ENCODE measurements around the gene TOMM40L.
"Not testable (repeated sequence)": the region's sequence is repeated elsewhere in the genome, so short reads cannot be mapped to it uniquely, and the experiment has no call there.

TOMM40L gene

GRCh38 chr1:161242313-161242712 is 16.5 kb downstream of the TOMM40L start:
- Histone ChIP-seq H3K4me1 (ENCODE audit: control insufficient read depth in 1 of 2, insufficient read depth in 2 of 2, low read length in 2 of 2) (no peaks in the 10 kb centered on the region), H3K4me3 (ENCODE audit: low read depth in 1 of 2, low read length in 2 of 2) (no peak overlapping the region), H3K9me3 (ENCODE audit: control insufficient read depth in 1 of 2, low read length in 2 of 2) (no peaks in the 10 kb centered on the region), H3K27me3 (ENCODE audit: low read depth, low read length) (no peaks in the 10 kb centered on the region), H3K36me3 (ENCODE audit: control insufficient read depth in 1 of 2, insufficient read depth in 2 of 2, low read length in 2 of 2) (no peaks in the 10 kb centered on the region), H3K27ac (ENCODE audit: low read length) (no peak overlapping the region)

- H3K36me3 ChIP-seq (ENCODE audit: control insufficient read depth in 1 of 2, insufficient read depth in 2 of 2, low read length in 2 of 2) = no peaks in the 10 kb centered on the region
- H3K27me3 ChIP-seq (ENCODE audit: low read depth, low read length) = no peaks in the 10 kb centered on the region
- no peaks in the 10 kb centered on the region for H3K4me1 ChIP-seq (ENCODE audit: control insufficient read depth in 1 of 2, insufficient read depth in 2 of 2, low read length in 2 of 2)
- H3K4me3 ChIP-seq (ENCODE audit: low read depth in 1 of 2, low read length in 2 of 2) = no peak overlapping the region
- peaks cover 0 to under 1% of the 10 kb centered on the region in 2 donors for H3K9me3 ChIP-seq (ENCODE audit: control insufficient read depth in 1 of 2, low read length in 2 of 2)
- H3K27ac ChIP-seq (ENCODE audit: low read length) = no peak overlapping the region
These were observed 19.0 kb downstream of the TOMM40L start for GRCh38 chr1:161244888-161245287.

GRCh38 chr1:161250100-161250499 is 24.2 kb downstream of the TOMM40L start:
- H3K36me3 ChIP-seq (ENCODE audit: control insufficient read depth in 1 of 2, insufficient read depth in 2 of 2, low read length in 2 of 2); H3K27ac ChIP-seq (ENCODE audit: low read length); H3K9me3 ChIP-seq (ENCODE audit: control insufficient read depth in 1 of 2, low read length in 2 of 2); H3K4me3 ChIP-seq (ENCODE audit: low read depth in 1 of 2, low read length in 2 of 2); H3K4me1 ChIP-seq (ENCODE audit: control insufficient read depth in 1 of 2, insufficient read depth in 2 of 2, low read length in 2 of 2); H3K27me3 ChIP-seq (ENCODE audit: low read depth, low read length): not testable (repeated sequence)

- Histone ChIP-seq H3K4me3 (ENCODE audit: low read depth in 1 of 2, low read length in 2 of 2) (no peak overlapping the region), H3K27ac (ENCODE audit: low read length) (no peak overlapping the region), H3K36me3 (ENCODE audit: control insufficient read depth in 1 of 2, insufficient read depth in 2 of 2, low read length in 2 of 2) (no peaks in the 10 kb centered on the region), H3K4me1 (ENCODE audit: control insufficient read depth in 1 of 2, insufficient read depth in 2 of 2, low read length in 2 of 2) (no peaks in the 10 kb centered on the region), H3K9me3 (ENCODE audit: control insufficient read depth in 1 of 2, low read length in 2 of 2) (peaks cover 0 to 3% of the 10 kb centered on the region in 2 donors), H3K27me3 (ENCODE audit: low read depth, low read length) (no peaks in the 10 kb centered on the region)
These were observed 25.0 kb downstream of the TOMM40L start for GRCh38 chr1:161250829-161251228.

- no peaks in the 10 kb centered on the region for H3K36me3 ChIP-seq (ENCODE audit: control insufficient read depth in 1 of 2, insufficient read depth in 2 of 2, low read length in 2 of 2)
- peaks cover 0 to 3% of the 10 kb centered on the region in 2 donors for H3K9me3 ChIP-seq (ENCODE audit: control insufficient read depth in 1 of 2, low read length in 2 of 2)
- no peak overlapping the region for H3K4me3 ChIP-seq (ENCODE audit: low read depth in 1 of 2, low read length in 2 of 2)
- H3K27me3 ChIP-seq (ENCODE audit: low read depth, low read length) = no peaks in the 10 kb centered on the region
- H3K27ac ChIP-seq (ENCODE audit: low read length) = no peak overlapping the region
- no peaks in the 10 kb centered on the region for H3K4me1 ChIP-seq (ENCODE audit: control insufficient read depth in 1 of 2, insufficient read depth in 2 of 2, low read length in 2 of 2)
These were observed 25.7 kb downstream of the TOMM40L start for GRCh38 chr1:161251579-161251978.

GRCh38 chr1:161255302-161255701 is 29.4 kb downstream of the TOMM40L start:
- not testable (repeated sequence) for H3K4me3 ChIP-seq (ENCODE audit: low read depth in 1 of 2, low read length in 2 of 2); H3K36me3 ChIP-seq (ENCODE audit: control insufficient read depth in 1 of 2, insufficient read depth in 2 of 2, low read length in 2 of 2); H3K9me3 ChIP-seq (ENCODE audit: control insufficient read depth in 1 of 2, low read length in 2 of 2); H3K27ac ChIP-seq (ENCODE audit: low read length)
- H3K4me1 ChIP-seq (ENCODE audit: control insufficient read depth in 1 of 2, insufficient read depth in 2 of 2, low read length in 2 of 2) = peaks cover 0 to 11% of the 10 kb centered on the region in 2 donors
- peaks cover 26% of the 10 kb centered on the region for H3K27me3 ChIP-seq (ENCODE audit: low read depth, low read length)

- H3K27ac ChIP-seq (ENCODE audit: low read length); H3K4me3 ChIP-seq (ENCODE audit: low read depth in 1 of 2, low read length in 2 of 2); H3K36me3 ChIP-seq (ENCODE audit: control insufficient read depth in 1 of 2, insufficient read depth in 2 of 2, low read length in 2 of 2); H3K9me3 ChIP-seq (ENCODE audit: control insufficient read depth in 1 of 2, low read length in 2 of 2): not testable (repeated sequence)
- peaks cover 34% of the 10 kb centered on the region for H3K27me3 ChIP-seq (ENCODE audit: low read depth, low read length)
- H3K4me1 ChIP-seq (ENCODE audit: control insufficient read depth in 1 of 2, insufficient read depth in 2 of 2, low read length in 2 of 2) = peaks cover 0 to 14% of the 10 kb centered on the region in 2 donors
These were observed 30.2 kb downstream of the TOMM40L start for GRCh38 chr1:161255955-161256520.

GRCh38 chr1:161257109-161257508 is 31.2 kb downstream of the TOMM40L start:
- peaks cover 0 to 14% of the 10 kb centered on the region in 2 donors for H3K4me1 ChIP-seq (ENCODE audit: control insufficient read depth in 1 of 2, insufficient read depth in 2 of 2, low read length in 2 of 2)
- H3K4me3 ChIP-seq (ENCODE audit: low read depth in 1 of 2, low read length in 2 of 2); H3K27ac ChIP-seq (ENCODE audit: low read length); H3K36me3 ChIP-seq (ENCODE audit: control insufficient read depth in 1 of 2, insufficient read depth in 2 of 2, low read length in 2 of 2); H3K9me3 ChIP-seq (ENCODE audit: control insufficient read depth in 1 of 2, low read length in 2 of 2): not testable (repeated sequence)
- peaks cover 36% of the 10 kb centered on the region for H3K27me3 ChIP-seq (ENCODE audit: low read depth, low read length)

- Histone ChIP-seq H3K9me3 (ENCODE audit: control insufficient read depth in 1 of 2, low read length in 2 of 2) (peaks cover 0 to 6% of the 10 kb centered on the region in 2 donors), H3K4me1 (ENCODE audit: control insufficient read depth in 1 of 2, insufficient read depth in 2 of 2, low read length in 2 of 2) (peaks cover 0 to 14% of the 10 kb centered on the region in 2 donors), H3K27ac (ENCODE audit: low read length) (no peak within 1 kb of the TSS), H3K27me3 (ENCODE audit: low read depth, low read length) (peaks cover 36% of the 10 kb centered on the region), H3K36me3 (ENCODE audit: control insufficient read depth in 1 of 2, insufficient read depth in 2 of 2, low read length in 2 of 2) (no peaks in the 10 kb centered on the region), H3K4me3 (ENCODE audit: low read depth in 1 of 2, low read length in 2 of 2) (peak within 1 kb of the TSS; percentile 51 to 83)
These were observed 32.8 kb downstream of the TOMM40L start, which contains the start of gene PCP4L1 for GRCh38 chr1:161258439-161259344. Gene PCP4L1 (plus strand): TSS chr1:161258745. CDS start chr1:161258975, 230 bp downstream.

GRCh38 chr1:161259345-161259702 is 33.5 kb downstream of the TOMM40L start:
- Histone ChIP-seq H3K4me3 (ENCODE audit: low read depth in 1 of 2, low read length in 2 of 2) (peak overlapping the region; percentile 51 to 83), H3K36me3 (ENCODE audit: control insufficient read depth in 1 of 2, insufficient read depth in 2 of 2, low read length in 2 of 2) (no peaks in the 10 kb centered on the region), H3K27me3 (ENCODE audit: low read depth, low read length) (peaks cover 36% of the 10 kb centered on the region), H3K27ac (ENCODE audit: low read length) (no peak overlapping the region), H3K4me1 (ENCODE audit: control insufficient read depth in 1 of 2, insufficient read depth in 2 of 2, low read length in 2 of 2) (peaks cover 0 to 14% of the 10 kb centered on the region in 2 donors), H3K9me3 (ENCODE audit: control insufficient read depth in 1 of 2, low read length in 2 of 2) (peaks cover 0 to 6% of the 10 kb centered on the region in 2 donors)

GRCh38 chr1:161259765-161260164 is 33.9 kb downstream of the TOMM40L start:
- Histone ChIP-seq H3K4me1 (ENCODE audit: control insufficient read depth in 1 of 2, insufficient read depth in 2 of 2, low read length in 2 of 2) (peaks cover 0 to 14% of the 10 kb centered on the region in 2 donors), H3K9me3 (ENCODE audit: control insufficient read depth in 1 of 2, low read length in 2 of 2) (peaks cover 0 to 6% of the 10 kb centered on the region in 2 donors), H3K4me3 (ENCODE audit: low read depth in 1 of 2, low read length in 2 of 2) (peak overlapping the region; percentile 51 to 83), H3K36me3 (ENCODE audit: control insufficient read depth in 1 of 2, insufficient read depth in 2 of 2, low read length in 2 of 2) (no peaks in the 10 kb centered on the region), H3K27ac (ENCODE audit: low read length) (no peak overlapping the region), H3K27me3 (ENCODE audit: low read depth, low read length) (peaks cover 36% of the 10 kb centered on the region)
